ENCODE data around the gene ETV6.

The ETV6 gene

DNA sequence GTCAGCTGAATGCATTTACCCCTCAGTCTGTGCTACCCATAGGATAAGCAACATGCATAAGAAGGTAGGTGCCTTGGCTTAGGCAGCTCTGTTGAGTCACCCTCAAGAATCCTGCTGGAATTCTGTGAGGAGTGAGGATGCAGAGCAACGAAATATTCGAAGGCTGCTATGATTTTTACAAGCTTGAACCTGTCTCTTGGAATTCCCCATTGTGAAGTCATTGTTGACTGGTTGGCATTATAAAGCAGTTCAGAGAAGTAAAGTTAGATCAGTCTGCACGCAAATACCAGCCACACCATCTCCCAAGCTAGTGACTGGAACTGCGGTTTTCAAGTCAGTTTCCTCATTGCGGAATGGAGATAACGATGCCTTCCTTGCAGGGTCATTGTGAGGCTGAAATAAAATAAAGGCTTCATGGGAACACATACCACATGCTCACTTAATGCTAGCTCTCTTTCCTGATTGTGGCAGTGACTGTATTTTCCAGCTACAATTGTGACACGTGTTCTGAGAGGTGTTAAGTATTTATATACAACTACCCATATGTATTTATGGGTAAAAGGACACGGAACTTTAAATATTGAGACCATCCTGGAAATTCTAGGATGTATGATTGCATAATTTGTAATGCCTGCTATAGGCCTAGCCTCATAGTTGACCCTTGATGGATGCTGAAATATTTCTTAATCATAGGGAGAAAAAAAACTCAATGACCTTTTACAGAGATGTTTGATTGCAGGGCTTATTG, 96.7 kb downstream of the ETV6 start:
- peak; percentile 97 for DNase-seq

DNA sequence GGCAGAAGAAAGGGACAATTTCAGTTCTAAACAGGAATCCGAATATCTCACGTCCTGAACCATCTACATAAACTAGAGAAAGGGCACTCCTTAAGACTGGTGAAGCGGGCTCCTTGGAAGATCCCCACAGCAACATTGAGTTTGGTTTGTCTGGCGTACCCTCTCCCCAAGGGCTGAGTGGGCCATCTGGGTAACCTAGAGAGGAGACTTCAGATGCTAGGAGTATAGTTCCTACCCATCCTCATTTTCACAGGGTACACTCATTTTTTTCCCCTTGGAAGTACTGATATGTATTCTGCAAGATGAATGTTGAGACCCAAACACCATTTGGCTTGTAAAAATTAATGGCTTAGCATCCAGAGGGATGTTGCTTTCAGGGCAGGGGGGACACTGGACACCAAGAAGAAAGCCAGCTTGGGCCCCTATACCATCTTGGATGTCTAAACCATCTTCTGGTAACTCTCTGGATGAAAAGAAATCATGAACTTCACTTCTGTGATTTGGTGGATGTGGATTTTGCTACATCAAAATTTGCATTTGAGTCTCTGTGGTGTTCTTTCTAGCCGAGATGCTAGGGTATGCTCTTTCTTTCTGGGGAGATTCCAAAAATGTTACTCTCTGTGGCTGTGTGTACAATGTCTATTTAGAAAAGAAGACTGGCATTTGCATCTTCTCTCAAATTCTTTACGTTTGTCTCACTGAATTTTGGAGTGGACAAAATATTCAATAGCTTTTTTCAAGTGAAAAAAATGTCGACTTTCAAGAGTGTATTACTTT, 97.7 kb downstream of the ETV6 start:
- no peak for DNase-seq

GRCh38 chr12:11747969-11748368, 98.5 kb downstream of the ETV6 start:
- no peak for DNase-seq

- DNase-seq: peak; percentile 30
These were observed 99.4 kb downstream of the ETV6 start for GRCh38 chr12:11748903-11749302.

GRCh38 chr12:11749943-11750690, 100.6 kb downstream of the ETV6 start:
- DNase-seq: peak; percentile 99

GRCh38 chr12:11752403-11753149, 103.1 kb downstream of the ETV6 start:
- peak; percentile 72 for DNase-seq

GRCh38 chr12:11753150-11753499, 103.7 kb downstream of the ETV6 start:
- DNase-seq: no peak

DNA sequence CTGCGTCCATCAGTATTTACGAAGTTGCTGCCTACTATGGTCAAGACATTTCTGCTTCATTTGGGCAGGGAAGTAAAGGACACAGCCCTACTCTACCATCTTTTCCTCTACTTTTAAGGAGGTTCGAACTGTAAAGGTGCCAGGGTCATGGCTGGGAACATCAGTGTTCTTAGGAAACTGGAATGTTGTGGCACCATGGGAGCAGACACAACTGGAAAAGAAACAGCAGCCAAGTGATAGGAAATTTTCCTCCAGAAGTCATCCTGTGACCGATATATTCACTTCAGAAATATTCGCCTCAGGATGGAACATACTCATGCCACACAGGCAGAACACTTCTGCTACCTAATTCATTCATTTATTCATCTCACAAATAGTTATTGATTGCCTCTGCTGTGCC, 104.4 kb downstream of the ETV6 start:
- no peak for DNase-seq

GRCh38 chr12:11754256-11754655, 104.8 kb downstream of the ETV6 start:
- no peak for DNase-seq

GRCh38 chr12:11755302-11755930, 105.9 kb downstream of the ETV6 start:
- peak; percentile 47 for DNase-seq

DNA sequence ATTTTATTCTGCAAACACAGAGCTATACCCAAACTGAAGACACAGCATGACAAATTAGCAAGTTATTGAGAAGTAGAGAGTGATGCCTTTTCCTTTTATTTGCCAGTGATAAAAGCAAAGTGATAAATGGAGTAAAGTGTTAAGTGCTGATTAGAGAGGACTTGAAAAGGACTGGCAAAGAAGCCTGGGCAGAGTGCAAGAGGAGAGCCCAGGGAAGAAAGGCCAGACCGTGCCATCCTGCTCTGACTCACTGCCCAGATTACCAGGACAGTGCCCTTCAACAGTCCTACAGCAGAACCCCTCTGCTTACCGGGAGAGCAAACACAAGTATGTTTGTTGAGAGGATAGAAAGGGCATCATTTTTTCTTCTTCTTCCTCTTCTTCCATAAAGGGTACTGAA, 106.5 kb downstream of the ETV6 start:
- no peak for DNase-seq

GRCh38 chr12:11756523-11756922, 107.0 kb downstream of the ETV6 start:
- DNase-seq: no peak

DNA sequence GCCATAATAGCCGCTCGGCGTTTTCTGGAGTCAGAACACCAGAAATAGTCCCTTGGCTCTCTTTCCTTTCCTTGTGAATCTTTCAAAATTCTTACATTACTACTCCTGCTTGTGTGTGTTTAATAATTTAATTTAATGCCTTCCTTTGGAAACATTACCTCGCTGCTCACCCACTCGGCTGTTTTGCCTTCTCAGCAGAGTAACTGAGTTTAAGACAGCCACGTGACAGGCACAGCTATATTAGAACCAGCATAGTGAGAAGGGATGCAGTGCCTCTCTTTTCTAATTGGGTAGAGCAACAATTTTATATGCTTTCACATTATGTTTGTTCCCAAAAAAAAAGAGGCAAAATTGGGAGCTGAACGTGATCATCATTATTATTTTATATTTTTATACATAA, 107.6 kb downstream of the ETV6 start:
- no peak for DNase-seq

DNA sequence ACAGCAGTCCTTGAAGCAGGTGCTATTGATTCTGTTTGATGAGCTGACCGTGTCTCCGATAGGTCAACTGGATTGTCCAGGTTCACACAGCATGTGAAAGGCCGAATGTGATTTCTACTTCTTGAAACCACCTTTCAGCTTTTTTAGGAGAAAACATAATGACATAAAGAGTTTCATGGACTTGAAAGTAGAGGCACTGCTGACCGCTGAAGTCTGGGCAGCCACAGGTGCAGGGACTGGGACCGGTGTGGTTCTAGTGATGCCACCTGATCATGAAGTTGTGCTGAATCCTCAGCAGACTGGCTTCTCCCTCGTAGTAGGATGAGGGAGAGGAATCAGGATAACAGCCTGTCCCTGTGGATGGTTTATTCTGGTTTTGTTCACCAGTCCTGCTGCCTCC, 108.1 kb downstream of the ETV6 start:
- DNase-seq: no peak

DNA sequence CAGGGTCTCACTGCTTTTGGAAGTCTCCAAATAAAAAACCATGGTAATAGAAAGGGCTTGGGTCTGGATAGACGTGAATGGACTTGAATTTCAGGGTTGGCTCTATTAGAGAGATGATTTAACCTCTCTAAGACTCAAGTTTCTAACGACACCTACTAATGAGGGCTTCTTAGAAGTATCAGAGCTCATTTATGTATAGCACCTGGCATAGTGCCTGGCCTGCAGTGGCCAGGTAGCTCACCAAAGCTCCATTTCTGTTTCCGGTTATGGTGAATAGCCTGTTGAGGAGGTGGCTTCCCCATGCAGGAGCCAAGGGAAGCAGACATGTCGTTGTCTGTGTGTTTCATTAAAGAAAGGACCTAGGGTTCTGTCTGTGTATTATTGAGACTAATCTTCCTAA, 108.6 kb downstream of the ETV6 start:
- no peak for DNase-seq

DNA sequence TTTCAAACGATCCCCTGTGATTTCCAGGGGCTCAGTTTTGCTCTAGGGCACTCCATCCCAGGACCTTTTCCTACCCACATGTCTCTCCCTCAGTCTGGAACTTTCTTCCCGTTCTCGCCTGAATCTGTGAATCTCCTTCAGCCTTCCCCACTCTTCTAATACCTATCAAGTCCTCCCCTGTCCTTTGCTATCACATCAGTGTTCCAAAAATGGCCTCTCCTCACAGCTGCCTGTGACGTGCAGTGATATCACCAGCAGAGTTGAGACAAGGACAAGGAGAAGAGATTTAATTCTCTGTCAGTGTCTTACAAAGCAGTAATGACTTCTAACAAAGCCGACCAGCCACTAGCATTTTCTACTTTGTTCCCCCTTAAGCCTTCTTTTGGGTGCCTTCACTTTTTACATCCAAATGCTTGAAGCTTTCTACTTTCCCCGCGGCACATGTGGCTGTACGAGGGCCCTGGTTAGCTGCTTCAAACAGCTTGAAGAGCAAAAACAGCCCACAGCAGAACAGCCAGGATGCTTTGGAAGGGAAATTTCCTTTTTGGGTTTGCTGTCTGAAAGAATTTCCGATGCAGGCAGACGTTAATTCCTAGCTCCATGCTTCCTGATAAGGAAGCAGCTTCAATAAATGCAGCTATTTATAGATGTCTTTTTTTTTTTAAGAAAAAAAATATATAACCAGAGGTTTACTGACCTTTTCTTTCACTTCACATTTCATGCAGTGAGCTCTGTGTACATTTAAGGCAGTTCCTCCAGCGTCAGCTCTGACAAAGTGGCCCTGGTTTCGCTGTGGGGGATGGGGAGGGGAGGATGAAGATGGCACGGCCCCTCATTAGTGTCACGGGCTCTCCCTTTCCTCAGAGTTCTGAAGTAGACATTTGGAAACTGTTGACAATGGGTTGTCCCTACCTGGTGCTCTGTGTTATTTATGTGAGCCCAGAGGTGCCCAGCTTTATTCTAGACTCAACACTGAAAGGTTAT, 109.3 kb downstream of the ETV6 start:
- peak; percentile 89 for DNase-seq

GRCh38 chr12:11759494-11759878, 110.0 kb downstream of the ETV6 start:
- DNase-seq: peak; percentile 76

GRCh38 chr12:11759899-11760298, 110.4 kb downstream of the ETV6 start:
- DNase-seq: peak; percentile 82

DNA sequence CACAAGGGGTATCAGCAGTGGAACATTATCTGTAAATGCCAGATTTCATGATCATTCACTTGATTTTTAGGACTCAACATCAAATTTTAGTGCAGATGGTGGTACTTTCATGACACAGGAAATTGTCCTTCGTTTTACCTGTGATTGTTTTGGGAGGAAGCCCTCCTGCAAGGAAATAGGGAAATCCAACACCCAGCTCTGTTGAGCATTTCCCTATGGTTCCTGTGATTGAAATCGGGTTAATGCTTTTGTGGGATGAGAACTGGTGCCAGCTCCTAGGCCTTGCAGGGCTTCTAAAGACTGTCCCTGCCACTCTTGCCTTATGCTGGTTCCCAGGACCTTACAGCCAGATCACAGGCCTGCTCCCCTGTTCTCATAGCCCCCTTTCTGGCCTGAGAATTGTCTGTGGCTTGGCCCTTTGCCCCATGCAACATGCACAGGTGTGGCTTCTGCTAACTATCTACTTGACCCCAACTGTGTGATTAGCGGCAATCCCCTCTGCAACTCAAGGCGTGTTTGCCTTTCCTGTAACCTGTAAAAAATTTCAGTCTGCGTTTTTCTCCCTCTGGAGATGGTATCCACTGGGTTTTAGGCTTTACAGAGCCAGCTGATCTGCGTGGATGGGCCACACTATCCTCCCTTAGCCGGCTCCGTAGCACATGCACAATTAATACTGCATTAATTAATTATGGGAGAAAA, 112.5 kb downstream of the ETV6 start:
- DNase-seq: no peak

GRCh38 chr12:11762723-11763326, 113.4 kb downstream of the ETV6 start:
- peak; percentile 87 for DNase-seq

Data from inflammatory macrophage treated with lipopolysaccharide for 4 hours (primary cell).